ENCODE data around the gene CHTOP. TPM values are rescaled to one million over a fixed set of nuclear protein-coding genes. Genes with fewer than 3 reads are reported as not detected.

Gene CHTOP
- total and polyA plus RNA-seq, 2 of the 4 experiments (the other 2 are of a cell fraction), result 33.9 to 50.8 TPM

GRCh38 chr1:153626904-153627714 is 6.8 kb upstream of the CHTOP start, which contains the start of gene S100A13:
S100A13 (minus strand) TSS chr1:153627505; CDS start chr1:153626472, 1,033 bp downstream.
- peak within 1 kb of the TSS; percentile 87 to 94 for H4K8ac ChIP-seq (ENCODE audit: low read depth in 2 of 2, low read length in 2 of 2)
- H3K4ac ChIP-seq (ENCODE audit: low read depth, low read length), result peak within 1 kb of the TSS; percentile 96
- H4K5ac ChIP-seq (ENCODE audit: low read depth, low read length), result peak within 1 kb of the TSS; percentile 87
- H2BK120ac ChIP-seq (ENCODE audit: low read depth, low read length), result peak within 1 kb of the TSS; percentile 85
- H2AK9ac ChIP-seq (replicated peaks; ENCODE audit: low read depth, low read length, poor library complexity), result peak within 1 kb of the TSS; percentile 97
- peaks cover 29% of the 10 kb centered on the region for H3K9me1 ChIP-seq (ENCODE audit: insufficient read depth, low read length)
- CTCF ChIA-PET, result interaction anchor here (0.7 to 2.3 kb wide), 14 partner anchors 11 to 120 kb away, joined by 3 to 18 read pairs (median 4); partner anchors contain the start of genes S100A14 and S100A16
- H2AK5ac ChIP-seq (ENCODE audit: low read depth, low read length), result peak within 1 kb of the TSS; percentile 99
- H3K14ac ChIP-seq (replicated peaks; ENCODE audit: low read depth, low read length), result peak within 1 kb of the TSS; percentile 99
- dilution Hi-C loops (cut with HindIII; ENCODE audit: low sequenced_read_pairs, unreplicated experiment), result no loop called here
- peaks cover 11% of the 10 kb centered on the region for H3K36me3 ChIP-seq (ENCODE audit: control insufficient read depth, insufficient read depth, low read length)
- peak within 1 kb of the TSS; percentile 83 for H3K4me2 ChIP-seq (ENCODE audit: low read depth, low read length)
- H3K23ac ChIP-seq (ENCODE audit: low read depth, low read length), result peak within 1 kb of the TSS; percentile 84
- POLR2A ChIA-PET (ENCODE audit: unreplicated experiment), result interaction anchor here (0.6 to 2.3 kb wide), 17 partner anchors 8 to 95 kb away, joined by 3 to 10 read pairs (median 5); partner anchors contain the start of genes S100A16 and S100A6
- H2BK5ac ChIP-seq (ENCODE audit: low read depth, low read length, poor library complexity, severe bottlenecking), result peak within 1 kb of the TSS; percentile 92
- no TSS peak for BruUV-seq (replicated peaks)
- WGBS, 2 experiments (ENCODE audit: extremely low coverage in 2 of 2, insufficient read length in 1 of 2), result 0% methylated on average over 1 of the region's 28 CpGs; no CpG with 5 or more reads in 1 of the 2 experiments
- H3K18ac ChIP-seq (ENCODE audit: low read depth, low read length), result peak within 1 kb of the TSS; percentile 73
- H3K27ac ChIP-seq (ENCODE audit: insufficient read depth, low read length), result peak within 1 kb of the TSS; percentile 96
- ATAC-seq (ENCODE audit: low read depth) (peak; percentile 87), DNase-seq (peak; percentile 96)
- H3K4me3 ChIP-seq (ENCODE audit: insufficient read depth, low read depth, low read length), result peak within 1 kb of the TSS; percentile 54
- H3K27me3 ChIP-seq (ENCODE audit: control insufficient read depth, insufficient read depth, low read length), result no peaks in the 10 kb centered on the region
- peak within 1 kb of the TSS; percentile 84; the same call in 2 of the 3 replicates for H2BK15ac ChIP-seq (ENCODE audit: low read depth, low read length)
- peak within 1 kb of the TSS; percentile 81 for H2BK20ac ChIP-seq (ENCODE audit: low read depth, low read length)
- H3K9ac ChIP-seq (ENCODE audit: low read depth, low read length), result peak within 1 kb of the TSS; percentile 85
- H2AFZ ChIP-seq (replicated peaks; ENCODE audit: low read length, poor library complexity), result peak within 1 kb of the TSS; percentile 84
- peaks cover 24 to 41% of the 10 kb centered on the region in 2 experiments for H3K79me1 ChIP-seq (ENCODE audit: low read depth in 1 of 2, low read length in 2 of 2)
- no peaks in the 10 kb centered on the region for H4K20me1 ChIP-seq (ENCODE audit: insufficient read depth, low read length)
- peaks cover 14% of the 10 kb centered on the region for H3K4me1 ChIP-seq (ENCODE audit: control insufficient read depth, insufficient read depth, low read length)
- H3K56ac ChIP-seq (ENCODE audit: extremely low read depth, insufficient read depth, low read length), result peak within 1 kb of the TSS; percentile 94
- intact Hi-C loops (cut with micrococcal nuclease), result loop anchor here (1.0 to 5.0 kb wide), 3 partner anchors 54 to 116 kb away; no protein-coding TSS in a partner anchor
- H4K91ac ChIP-seq (ENCODE audit: insufficient read depth, low read depth, low read length), result peak within 1 kb of the TSS; percentile 97
- in situ Hi-C loops (cut with MboI; ENCODE audit: low sequenced_read_pairs), result no loop called here
- no peaks in the 10 kb centered on the region for H3K9me3 ChIP-seq (ENCODE audit: control insufficient read depth, insufficient read depth, low read length)
- peak; percentile 24 for TF ChIP-seq SMC3 (IDR thresholded peaks at IDR 0.05; ENCODE audit: low read depth, low read length)
- TF ChIP-seq RCOR1 (IDR thresholded peaks at IDR 0.05; ENCODE audit: insufficient replicate concordance, low read length), result no peak
- TF ChIP-seq POLR2A (IDR thresholded peaks at IDR 0.05; ENCODE audit: low read depth, low read length), result peak; percentile 99
- peak; percentile 42; the same call in 1 of the 2 replicates for TF ChIP-seq BHLHE40 (IDR thresholded peaks at IDR 0.05; ENCODE audit: low read depth, low read length)
- TF ChIP-seq, protein P1, sequence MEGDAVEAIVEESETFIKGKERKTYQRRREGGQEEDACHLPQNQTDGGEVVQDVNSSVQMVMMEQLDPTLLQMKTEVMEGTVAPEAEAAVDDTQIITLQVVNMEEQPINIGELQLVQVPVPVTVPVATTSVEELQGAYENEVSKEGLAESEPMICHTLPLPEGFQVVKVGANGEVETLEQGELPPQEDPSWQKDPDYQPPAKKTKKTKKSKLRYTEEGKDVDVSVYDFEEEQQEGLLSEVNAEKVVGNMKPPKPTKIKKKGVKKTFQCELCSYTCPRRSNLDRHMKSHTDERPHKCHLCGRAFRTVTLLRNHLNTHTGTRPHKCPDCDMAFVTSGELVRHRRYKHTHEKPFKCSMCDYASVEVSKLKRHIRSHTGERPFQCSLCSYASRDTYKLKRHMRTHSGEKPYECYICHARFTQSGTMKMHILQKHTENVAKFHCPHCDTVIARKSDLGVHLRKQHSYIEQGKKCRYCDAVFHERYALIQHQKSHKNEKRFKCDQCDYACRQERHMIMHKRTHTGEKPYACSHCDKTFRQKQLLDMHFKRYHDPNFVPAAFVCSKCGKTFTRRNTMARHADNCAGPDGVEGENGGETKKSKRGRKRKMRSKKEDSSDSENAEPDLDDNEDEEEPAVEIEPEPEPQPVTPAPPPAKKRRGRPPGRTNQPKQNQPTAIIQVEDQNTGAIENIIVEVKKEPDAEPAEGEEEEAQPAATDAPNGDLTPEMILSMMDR (conservative IDR thresholded peaks at IDR 0.05; ENCODE audit: low read depth, low read length), result peak; percentile 60
- TF ChIP-seq RAD21 (IDR thresholded peaks at IDR 0.05; ENCODE audit: low read length), result peak; percentile 42
- TF ChIP-seq NFE2L2 (IDR thresholded peaks at IDR 0.05; ENCODE audit: low read depth, low read length), result no peak
- no peak; the same call in 1 of the 2 replicates for TF ChIP-seq MXI1 (IDR thresholded peaks at IDR 0.05; ENCODE audit: borderline replicate concordance, low read depth, low read length)
- no peak; the same call in 1 of the 2 replicates for TF ChIP-seq MAZ (IDR thresholded peaks at IDR 0.05; ENCODE audit: borderline replicate concordance, low read depth, low read length)
- TF ChIP-seq CHD1 (IDR thresholded peaks at IDR 0.05; ENCODE audit: low read depth, low read length), result no peak
- TF ChIP-seq, protein P2, sequence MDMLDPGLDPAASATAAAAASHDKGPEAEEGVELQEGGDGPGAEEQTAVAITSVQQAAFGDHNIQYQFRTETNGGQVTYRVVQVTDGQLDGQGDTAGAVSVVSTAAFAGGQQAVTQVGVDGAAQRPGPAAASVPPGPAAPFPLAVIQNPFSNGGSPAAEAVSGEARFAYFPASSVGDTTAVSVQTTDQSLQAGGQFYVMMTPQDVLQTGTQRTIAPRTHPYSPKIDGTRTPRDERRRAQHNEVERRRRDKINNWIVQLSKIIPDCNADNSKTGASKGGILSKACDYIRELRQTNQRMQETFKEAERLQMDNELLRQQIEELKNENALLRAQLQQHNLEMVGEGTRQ (IDR thresholded peaks at IDR 0.05; ENCODE audit: low read depth, low read length), result no peak
- no peak for TF ChIP-seq CEBPB (IDR thresholded peaks at IDR 0.05; ENCODE audit: low read depth, low read length)
- TF ChIP-seq MAFK (IDR thresholded peaks at IDR 0.05; ENCODE audit: low read depth, low read length), result no peak
- TF ChIP-seq FOS (IDR thresholded peaks at IDR 0.05; ENCODE audit: low read depth, low read length), result no peak
